GM18526 (cell line): Measurements from ENCODE around the gene AEN.

ENCODE experiments used
- POLR2A ChIP-seq: IDR thresholded peaks from 3 replicates; pipeline ENCODE4 v1.6.1; 2011; ENCODE audit not compliant: insufficient read length; ENCODE audit errors: extremely low read depth

The AEN gene

DNA sequence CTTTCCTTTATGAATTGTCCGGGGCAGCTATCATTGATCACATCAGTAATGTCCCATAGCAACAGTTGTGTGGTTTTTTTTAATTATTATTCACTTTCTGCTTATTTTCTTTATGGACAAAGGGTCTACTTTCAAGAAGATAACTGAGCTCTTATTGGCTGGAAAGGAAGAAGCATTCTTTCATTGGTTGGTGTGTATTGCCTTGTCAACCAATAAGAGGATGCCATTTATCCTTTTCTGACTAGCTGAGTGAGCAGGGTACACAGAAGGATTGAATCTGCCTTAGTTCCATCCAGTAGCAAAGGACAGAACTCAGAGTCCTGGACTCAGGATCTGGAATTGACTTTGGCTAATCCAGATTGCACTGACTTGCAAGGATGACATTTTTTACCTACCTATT is 13.2 kb upstream of the AEN start:
- TF ChIP-seq POLR2A = no peak

DNA sequence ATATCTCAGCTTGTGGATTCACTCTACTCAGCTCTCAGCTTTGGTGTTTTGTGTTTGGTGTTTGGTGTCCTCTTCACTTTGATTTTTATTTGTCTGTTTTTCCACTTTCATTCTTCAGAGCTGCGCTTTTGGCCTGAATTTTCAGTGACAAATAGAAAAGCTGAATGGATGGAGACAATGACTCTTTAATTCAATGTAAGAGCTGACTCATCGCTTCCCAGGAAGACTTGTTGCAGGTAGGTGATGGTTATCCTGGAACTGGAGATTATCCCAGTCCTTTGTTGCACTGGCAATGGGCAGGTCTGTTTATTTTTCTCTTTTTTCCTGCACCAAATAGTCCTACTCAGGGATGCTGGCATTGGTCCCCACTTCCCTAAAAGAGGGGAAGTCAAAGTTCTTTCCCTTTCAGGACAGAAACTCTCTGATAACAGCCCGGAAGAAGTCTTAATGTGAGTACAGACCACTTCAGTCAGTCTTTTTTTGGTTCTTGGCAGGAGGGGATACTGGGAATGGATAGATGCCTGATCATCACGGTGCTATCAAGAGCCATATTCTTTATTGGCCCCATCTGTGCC is 12.4 kb upstream of the AEN start:
- no peak for TF ChIP-seq POLR2A

DNA sequence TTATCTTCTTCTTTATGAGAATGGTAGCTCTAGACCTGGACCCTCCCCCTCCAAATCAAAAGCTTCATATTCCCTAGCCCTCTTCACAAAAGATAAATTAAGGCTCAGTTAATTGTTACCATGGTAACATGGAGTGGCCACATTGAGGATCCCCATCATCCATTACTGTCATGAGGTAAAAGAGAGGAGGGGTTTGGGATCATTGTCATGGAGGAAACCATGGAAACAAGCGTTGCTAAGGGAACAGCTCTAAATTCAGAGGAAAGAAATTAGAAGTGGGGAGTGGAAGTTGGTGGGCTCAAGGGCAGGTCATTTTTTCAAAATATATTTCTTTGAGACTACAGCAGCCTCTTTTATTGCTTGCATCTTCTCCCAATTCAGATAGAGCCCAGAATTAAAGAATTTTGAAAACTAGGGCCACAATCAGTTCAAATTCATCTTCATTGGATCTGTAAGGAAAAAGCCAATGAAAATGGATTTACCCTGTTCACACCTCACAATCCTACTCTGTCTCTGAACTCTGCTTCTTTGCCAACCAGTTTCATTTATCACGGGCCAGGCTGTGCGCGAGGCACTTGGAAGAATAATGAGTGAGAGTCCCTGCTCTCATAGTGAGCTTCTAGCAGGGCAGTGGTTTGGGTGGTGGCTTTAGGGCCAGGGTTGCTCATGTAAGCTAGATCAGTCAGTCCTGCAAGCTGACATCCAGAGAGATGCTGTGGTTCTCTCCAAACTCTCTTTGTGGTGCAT is 11.6 kb upstream of the AEN start:
- no peak for TF ChIP-seq POLR2A

DNA sequence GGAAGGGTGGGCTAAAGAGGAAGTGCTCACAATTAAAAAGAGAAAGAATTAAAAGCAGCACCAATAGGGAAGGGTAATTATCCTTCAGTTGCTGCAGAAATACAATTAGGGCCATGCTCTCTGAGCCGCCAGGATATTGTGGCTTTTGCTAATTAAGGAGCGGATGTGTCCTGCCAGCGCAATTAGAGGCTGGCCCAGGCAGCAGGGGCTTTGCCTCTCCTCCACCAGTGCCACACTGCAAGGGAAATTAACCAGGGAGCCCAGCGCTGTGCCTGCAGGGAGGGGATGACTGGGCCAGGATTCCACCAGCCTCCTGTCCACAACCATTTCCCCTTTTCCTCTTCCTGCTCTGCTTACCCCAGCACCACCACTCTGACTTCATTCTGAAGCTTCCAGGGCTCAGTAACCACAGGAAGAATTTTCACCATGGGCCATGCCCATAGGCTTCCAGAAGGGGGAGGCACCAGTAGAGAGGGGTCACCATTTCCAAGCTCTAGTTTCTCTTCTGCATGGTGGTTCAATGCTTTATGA is 10.4 kb upstream of the AEN start:
- TF ChIP-seq POLR2A = no peak

DNA sequence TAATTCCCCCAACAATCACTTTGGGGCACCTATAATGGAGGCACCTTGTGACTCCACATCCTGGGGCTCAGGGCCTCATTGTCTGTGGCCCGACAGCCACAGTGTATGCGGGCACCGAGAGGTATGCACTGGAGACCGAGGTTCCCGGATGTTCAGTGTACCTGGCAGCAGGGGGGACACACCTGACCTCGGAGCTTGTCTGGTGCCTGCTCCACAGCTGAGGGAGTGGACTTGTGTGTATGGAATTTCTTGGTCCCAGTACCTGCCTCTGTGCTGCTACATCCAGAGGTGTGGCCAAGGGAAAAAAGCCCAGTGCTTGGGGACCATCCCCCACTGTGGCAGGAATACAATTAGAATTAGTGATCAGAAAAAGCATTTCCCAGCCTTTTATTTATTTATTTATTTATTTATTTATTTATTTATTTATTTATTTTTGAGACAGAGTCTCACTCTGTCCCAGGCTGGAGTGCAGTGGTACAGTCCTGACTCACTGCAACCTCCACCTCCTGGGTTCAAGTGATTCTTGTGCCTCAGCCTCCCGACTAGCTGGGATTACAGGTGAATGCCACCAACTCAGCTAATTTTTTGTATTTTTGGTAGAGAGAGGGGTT is 8.8 kb upstream of the AEN start:
- TF ChIP-seq POLR2A = no peak

DNA sequence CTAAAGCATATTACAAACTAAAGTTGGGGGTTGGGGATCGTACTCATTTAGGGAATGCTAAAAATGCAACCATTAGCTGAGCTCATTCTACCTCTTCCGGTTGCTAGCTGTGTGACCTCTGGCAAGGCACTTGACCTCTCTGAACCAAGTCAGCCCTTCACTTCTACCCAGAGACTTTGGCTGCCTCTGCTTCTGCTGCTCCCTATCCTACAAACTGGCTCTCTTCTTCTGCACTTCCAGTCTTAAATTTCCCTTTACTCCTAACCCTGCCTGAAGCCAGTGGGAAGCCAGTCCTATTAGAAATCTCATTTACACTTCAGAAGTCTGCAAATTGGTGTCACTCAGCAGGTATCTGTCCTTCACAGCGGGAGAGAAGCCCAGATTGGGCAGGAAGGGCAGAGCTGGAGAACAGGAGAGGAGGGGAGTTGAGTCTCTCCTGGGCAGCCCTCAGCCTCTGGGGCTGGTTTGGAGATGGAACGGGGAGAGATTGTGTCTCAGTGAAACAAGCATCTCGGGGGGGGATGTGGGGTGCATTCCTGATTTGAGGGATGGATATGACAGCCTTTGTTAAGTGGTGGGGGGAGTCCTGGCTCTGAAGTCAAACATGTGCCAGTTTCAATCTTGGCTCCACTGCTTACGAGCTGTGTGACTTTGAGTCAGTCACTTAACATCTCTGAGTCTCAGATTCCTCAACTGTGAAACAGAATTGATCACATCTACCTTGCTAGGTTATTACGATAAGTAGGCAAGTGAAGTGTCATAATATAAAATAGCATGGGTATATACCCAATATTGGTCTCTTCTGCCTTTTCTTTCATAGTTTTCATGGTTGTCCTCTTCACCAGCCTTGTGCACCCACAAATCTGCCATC is 7.8 kb upstream of the AEN start:
- TF ChIP-seq POLR2A = no peak

DNA sequence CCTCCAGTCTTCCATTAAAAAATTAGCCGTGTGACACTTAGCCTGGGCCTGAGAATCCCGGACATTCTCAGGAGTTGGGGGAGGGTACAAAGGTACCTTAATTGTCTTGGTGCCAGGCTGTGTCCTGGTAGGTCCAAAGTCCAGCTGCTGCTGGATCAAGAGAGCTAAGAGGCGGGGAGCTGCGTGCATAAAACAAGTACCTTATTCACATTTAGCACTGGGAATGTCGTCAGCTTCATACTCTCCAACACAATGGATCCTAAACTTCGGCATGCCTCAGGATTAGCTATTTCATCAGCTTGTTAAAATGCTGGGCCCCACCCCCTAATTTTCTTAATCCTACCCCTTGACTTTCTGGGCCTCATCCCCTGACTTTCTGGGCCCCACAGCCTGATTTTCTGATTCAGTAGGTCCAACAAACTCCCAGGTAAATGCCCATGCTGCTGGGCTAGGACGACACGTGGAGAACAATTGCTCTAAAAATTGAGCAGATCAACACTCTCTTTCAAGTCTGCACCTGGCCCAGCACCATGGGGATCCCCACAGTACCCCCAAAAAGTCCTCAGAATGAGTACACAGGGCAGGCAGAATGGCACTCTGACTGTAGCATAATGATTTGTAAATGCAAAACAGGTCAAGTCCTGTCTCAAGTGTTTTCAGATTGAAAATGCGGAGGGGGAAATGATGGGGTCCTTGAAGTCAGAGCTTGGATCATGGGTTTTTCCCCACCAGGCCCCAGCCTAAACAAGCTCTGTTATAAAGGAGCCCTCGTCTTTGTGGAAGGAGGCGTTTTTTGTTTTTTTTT is 5.6 kb upstream of the AEN start:
- no peak for TF ChIP-seq POLR2A

DNA sequence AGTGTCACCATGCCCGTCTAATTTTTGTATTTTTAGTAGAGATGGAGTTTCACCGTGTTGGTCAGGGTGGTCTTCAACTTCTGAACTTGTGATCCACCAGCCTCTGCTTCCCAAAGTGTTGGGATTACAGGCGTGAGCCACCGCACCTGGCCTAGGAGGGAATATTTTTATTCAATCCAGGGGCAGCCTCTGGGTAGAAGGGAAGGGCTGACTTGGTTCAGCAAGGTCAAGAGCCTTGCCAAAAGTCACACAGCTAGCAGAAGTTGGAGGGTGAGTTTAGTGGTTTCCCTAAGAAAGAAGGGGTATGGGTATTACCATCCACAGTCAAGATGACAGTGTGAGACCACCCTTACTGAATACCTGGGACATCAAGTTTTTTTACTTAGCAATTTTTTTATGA is 4.9 kb upstream of the AEN start:
- TF ChIP-seq POLR2A = no peak

DNA sequence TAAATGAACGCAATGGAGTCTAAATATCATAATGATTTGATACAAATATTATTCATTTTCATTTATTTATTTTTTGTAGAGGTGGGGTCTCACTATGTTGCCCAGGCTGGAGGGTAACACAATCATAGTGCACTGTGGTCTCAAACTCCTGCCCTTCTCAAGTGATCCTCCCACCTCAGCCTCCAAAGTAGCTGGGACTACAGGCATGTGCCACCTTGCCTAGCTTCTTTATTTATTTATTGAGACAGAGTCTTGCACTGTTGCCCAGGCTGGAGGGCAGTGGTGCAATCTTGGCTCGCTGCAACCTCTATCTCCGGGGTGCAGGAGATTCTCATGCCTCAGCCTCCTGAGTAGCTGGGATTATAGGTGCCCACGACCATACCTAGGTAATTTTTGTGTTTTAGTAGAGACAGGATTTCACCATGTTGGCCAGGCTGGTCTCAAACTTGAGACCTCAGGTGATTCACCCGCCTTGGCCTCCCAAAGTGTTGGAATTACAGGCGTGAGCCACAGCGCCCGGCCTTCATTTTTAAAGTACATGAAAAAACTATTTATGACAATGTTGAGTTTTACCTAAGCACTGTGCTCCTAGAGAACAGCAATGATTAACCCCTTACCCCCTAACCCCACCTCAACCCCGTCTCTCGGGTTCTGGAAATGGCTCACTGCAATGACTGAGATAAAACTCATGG is 4.0 kb upstream of the AEN start:
- TF ChIP-seq POLR2A = no peak

DNA sequence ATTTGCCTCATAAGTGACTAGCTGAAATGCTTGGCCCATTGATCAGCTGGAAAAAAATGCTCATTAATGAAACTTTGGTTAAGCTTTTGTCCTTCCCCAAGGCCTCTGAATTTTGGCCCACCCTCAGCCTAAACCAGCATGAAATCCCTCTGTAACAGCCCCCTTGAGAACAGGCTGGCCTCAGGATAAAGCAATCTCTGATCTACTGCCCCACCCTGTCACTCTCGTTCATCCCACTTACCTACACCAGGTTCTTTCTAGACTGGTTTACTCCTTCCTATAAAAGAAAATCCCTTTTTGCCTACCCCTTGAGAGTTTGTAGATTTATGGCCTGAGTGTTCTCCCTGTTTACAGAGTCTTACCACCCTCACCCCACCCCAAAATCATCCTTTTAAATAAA is 3.4 kb upstream of the AEN start:
- no peak for TF ChIP-seq POLR2A

DNA sequence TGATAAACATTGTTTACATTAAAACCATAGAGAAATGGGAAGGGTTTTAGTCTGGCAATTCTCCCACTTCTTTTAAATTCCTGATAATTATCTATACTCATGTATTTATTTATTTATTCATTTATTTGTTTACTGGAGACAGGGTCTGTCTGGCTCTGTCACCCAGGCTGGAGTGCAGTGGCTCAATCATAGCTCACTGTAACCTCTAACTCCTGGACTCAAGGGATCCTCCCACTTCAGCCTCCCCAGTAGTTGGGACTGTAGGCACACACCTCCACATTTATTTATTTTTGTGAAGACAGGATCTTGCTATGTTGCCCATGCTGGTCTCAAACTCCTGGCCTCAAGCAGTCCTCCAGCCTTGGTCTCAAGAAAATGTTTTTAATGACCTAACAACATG is 2.5 kb upstream of the AEN start:
- TF ChIP-seq POLR2A = no peak

DNA sequence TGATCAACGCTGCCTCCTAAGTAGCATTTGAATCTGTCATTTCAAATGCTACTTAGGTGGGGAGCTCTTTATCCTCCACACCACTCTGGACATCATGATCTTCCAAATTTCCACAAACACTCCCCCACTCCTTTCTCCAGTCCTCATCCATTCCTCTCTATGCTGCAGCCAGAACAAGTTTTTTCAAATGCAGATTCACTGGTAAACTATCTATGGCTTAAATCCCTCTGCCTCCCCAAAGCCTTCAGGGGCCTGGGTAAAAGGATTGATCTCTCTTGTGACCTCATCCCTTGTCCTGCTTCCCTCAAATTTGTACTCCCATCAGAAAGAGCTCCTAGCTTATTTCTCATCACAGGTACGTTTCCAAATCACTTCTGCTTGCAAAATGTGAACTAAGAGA is 1.3 kb upstream of the AEN start:
- no peak for TF ChIP-seq POLR2A

DNA sequence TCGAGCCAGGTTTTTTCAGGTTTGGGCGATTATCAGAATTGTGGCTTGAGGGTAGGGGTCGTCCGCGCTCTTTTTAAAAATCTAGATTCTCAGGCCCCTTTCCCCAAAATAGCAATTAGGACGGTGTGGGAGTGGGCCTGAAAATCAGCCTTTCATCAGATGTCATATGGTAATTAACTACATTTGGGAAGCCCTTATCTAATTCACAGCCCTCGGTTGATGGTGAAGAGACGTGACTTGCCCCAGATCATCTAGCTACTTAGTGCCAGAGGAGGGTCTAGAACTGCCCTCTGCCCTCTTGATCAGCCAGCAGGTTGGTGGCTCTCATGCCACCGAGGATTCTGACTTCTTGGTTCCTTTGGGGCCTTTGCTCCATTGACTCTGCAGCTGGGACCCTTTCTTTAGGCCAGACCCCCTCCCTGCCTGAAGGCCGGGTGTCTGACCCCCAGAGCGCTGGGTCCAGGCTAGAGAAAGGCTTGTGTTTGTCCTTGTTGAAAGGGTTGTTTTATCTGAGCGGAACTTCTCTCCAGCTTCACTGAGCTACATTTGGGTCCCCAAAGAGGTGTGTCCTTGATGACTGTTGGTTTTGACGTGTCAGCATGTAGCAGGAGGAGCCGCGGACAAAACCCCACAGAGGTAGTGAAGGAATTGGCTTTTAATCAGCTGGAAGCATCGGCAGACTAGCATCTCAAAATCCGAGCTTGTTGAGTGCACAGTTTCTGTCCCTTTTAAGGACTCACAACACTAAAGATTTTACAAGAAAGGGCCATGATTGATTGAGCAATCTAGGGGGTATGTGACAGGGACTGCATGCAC is 857 bp downstream of the AEN start:
- no peak for TF ChIP-seq POLR2A
